SIG-M5 treated with dmso at 0.1 percent for 504 hours (cell line): ENCODE measurements around the gene DOCK10.
"Not testable (repeated sequence)": the region's sequence is repeated elsewhere in the genome, so short reads cannot be mapped to it uniquely, and the experiment has no call there.

Experiments used
- DNase-seq: peaks from one replicate; lab custom pipeline; 2025; ENCODE audit not compliant: unreplicated experiment; lab: John Stamatoyannopoulos, UW

Gene DOCK10

GRCh38 chr2:224951723-224952481 is 90.4 kb downstream of the DOCK10 start:
- DNase-seq, result peak; percentile 87

- peak; percentile 95 for DNase-seq
These were observed 93.4 kb downstream of the DOCK10 start for GRCh38 chr2:224948859-224949258.

GRCh38 chr2:224948005-224948404 is 94.3 kb downstream of the DOCK10 start:
- no peak for DNase-seq

- no peak for DNase-seq
These were observed 94.7 kb downstream of the DOCK10 start for GRCh38 chr2:224947566-224947965.

- peak; percentile 94 for DNase-seq
These were observed 95.4 kb downstream of the DOCK10 start for GRCh38 chr2:224946895-224947294.

GRCh38 chr2:224944707-224945547 is 97.3 kb downstream of the DOCK10 start:
- DNase-seq, result peak; percentile 67

- DNase-seq, result not testable (repeated sequence)
These were observed 98.6 kb downstream of the DOCK10 start for GRCh38 chr2:224943601-224944041.

GRCh38 chr2:224941960-224942359 is 100.3 kb downstream of the DOCK10 start:
- no peak for DNase-seq

GRCh38 chr2:224940618-224941017 is 101.7 kb downstream of the DOCK10 start:
- no peak for DNase-seq

- no peak for DNase-seq
These were observed 103.6 kb downstream of the DOCK10 start for GRCh38 chr2:224938651-224939182.

- peak; percentile 24 for DNase-seq
These were observed 104.4 kb downstream of the DOCK10 start for GRCh38 chr2:224937887-224938286.

GRCh38 chr2:224934526-224935188 is 107.6 kb downstream of the DOCK10 start:
- no peak for DNase-seq

GRCh38 chr2:224933431-224933830 is 108.8 kb downstream of the DOCK10 start:
- DNase-seq, result no peak

- no peak for DNase-seq
These were observed 109.7 kb downstream of the DOCK10 start for GRCh38 chr2:224932522-224932921.

- no peak for DNase-seq
These were observed 110.3 kb downstream of the DOCK10 start for GRCh38 chr2:224931956-224932355.

- DNase-seq, result no peak
These were observed 111.3 kb downstream of the DOCK10 start for GRCh38 chr2:224930990-224931389.

GRCh38 chr2:224930124-224930523 is 112.1 kb downstream of the DOCK10 start:
- DNase-seq, result peak; percentile 55

- no peak for DNase-seq
These were observed 112.8 kb downstream of the DOCK10 start for GRCh38 chr2:224929512-224929911.

GRCh38 chr2:224927646-224928173 is 114.6 kb downstream of the DOCK10 start:
- no peak for DNase-seq

- no peak for DNase-seq
These were observed 115.3 kb downstream of the DOCK10 start for GRCh38 chr2:224927011-224927410.

GRCh38 chr2:224925810-224926100 is 116.5 kb downstream of the DOCK10 start:
- no peak for DNase-seq
